K562 (cell line): ENCODE data around the gene NDOR1. TPM values are rescaled to one million over a fixed set of nuclear protein-coding genes. Genes with fewer than 3 reads are reported as not detected.

ENCODE experiments used
- CEBPB ChIP-seq: fragments of 450-650 bp; IDR thresholded peaks from 2 replicates; pipeline ENCODE4 v1.6.1; 2016; ENCODE audit warnings: missing genetic modification characterization, missing compliant biosample characterization
- ETS2 ChIP-seq: IDR thresholded peaks from 2 replicates; pipeline ENCODE4 v1.6.1; 2016; ENCODE audit warnings: borderline replicate concordance, missing genetic modification characterization, mild to moderate bottlenecking, moderate library complexity, missing compliant biosample characterization; ENCODE audit not compliant: poor library complexity, severe bottlenecking
- GATAD2B ChIP-seq: fragments of 450-650 bp; IDR thresholded peaks from 2 replicates; pipeline ENCODE4 v1.6.1; 2017; ENCODE audit warnings: mild to moderate bottlenecking, borderline replicate concordance
- HMBOX1 ChIP-seq: sonication (generic); IDR thresholded peaks from 2 replicates; pipeline ENCODE4 v1.6.1; 2016
- POLR2A ChIP-seq: fragments of 450-650 bp; conservative IDR thresholded peaks from 2 replicates; pipeline ENCODE4 v1.6.1; 2016
- PTBP1 ChIP-seq: fragments of 200-400 bp; formaldehyde crosslinking; IDR thresholded peaks from 2 replicates; pipeline ENCODE4 v1.6.1; 2017; ENCODE audit warnings: low read depth, low read length
- PURB ChIP-seq: sonication (generic); formaldehyde crosslinking; IDR thresholded peaks from 2 replicates; pipeline ENCODE4 v1.9.0; 2021; ENCODE audit warnings: low read depth, mild to moderate bottlenecking, missing genetic modification reagents
- RCOR1 ChIP-seq, 2 experiments: IDR thresholded peaks; 2 replicates each; pipeline ENCODE4 v1.6.1; 2012; ENCODE audit warnings: low read depth in 2 of 2, low read length in 2 of 2, borderline replicate concordance in 1 of 2, improper control_type of control experiment in 1 of 2
- SIRT6 ChIP-seq: IDR thresholded peaks from one replicate; pipeline ENCODE4 v1.6.1; 2012; ENCODE audit warnings: low read depth, mild to moderate bottlenecking, control low read depth, inconsistent platforms, low read length, moderate library complexity
- SNRNP70 ChIP-seq: fragments of 200-400 bp; formaldehyde crosslinking; optimal IDR thresholded peaks from 2 replicates; pipeline ENCODE3; 2017; ENCODE audit warnings: low read depth, low read length
- XRCC4 ChIP-seq: IDR thresholded peaks from one replicate; pipeline ENCODE4 v1.6.1; 2011; ENCODE audit not compliant: insufficient read depth, insufficient read length; ENCODE audit errors: extremely low read depth
- ZFP1 ChIP-seq: fragments of 450-650 bp; formaldehyde crosslinking; IDR thresholded peaks from 2 replicates; pipeline ENCODE4 v1.4.0; 2020; ENCODE audit warnings: mild to moderate bottlenecking, mixed read lengths
- ZNF124 ChIP-seq: sonication (generic); formaldehyde crosslinking; IDR thresholded peaks from 2 replicates; pipeline ENCODE4 v1.8.1; 2022; ENCODE audit warnings: missing genetic modification reagents
- polyA plus RNA-seq, 8 experiments: library from polyadenylated mRNA; depleted of rRNA in 4 of 8; stranded (reverse) in 5 of 8; unstranded in 3 of 8; fragments of >200 nt; fragmentation: Nextera tagmentation in 2 of 8; fragmentation: Illumina TruSeq in 1 of 8; extraction: Ambion mirVana in 2 of 8; extraction: Trizol in 1 of 8; gene quantifications; 2 replicates each; pipeline versions ENCODE4 v1.2.1 to v1.2.3, GENCODE V29; 2011 to 2014; ENCODE audit warnings: inconsistent platforms in 1 of 8, missing spikeins in 1 of 8
- total RNA-seq, 7 experiments: library from RNA; depleted of rRNA in 6 of 7; stranded (reverse); fragments of >200 nt in 6 of 7; fragmentation: Illumina TruSeq in 2 of 7; extraction: Trizol in 2 of 7; gene quantifications; 2 replicates each; pipeline versions ENCODE4 v1.2.1 to v1.2.3, GENCODE V29; 2011 to 2021; ENCODE audit warnings: low replicate concordance in 1 of 7
- TF ChIP-seq, protein P1 (sequence below), 2 experiments: fragments of 450-650 bp in 1 of 2; sonication (generic) in 1 of 2; formaldehyde crosslinking in 1 of 2; IDR thresholded peaks; 2 replicates each; pipeline versions ENCODE4 v1.7.1 to v1.9.0; 2016 to 2022; ENCODE audit warnings: inconsistent platforms in 1 of 2, mild to moderate bottlenecking in 1 of 2, missing genetic modification reagents in 1 of 2
- TF ChIP-seq, protein P2 (sequence below): sonication (generic); formaldehyde crosslinking; IDR thresholded peaks from 2 replicates; pipeline ENCODE4 v1.8.0; 2022; ENCODE audit warnings: mild to moderate bottlenecking, missing genetic modification reagents

The NDOR1 gene
- total and polyA plus RNA-seq, 9 of the 15 experiments (the other 6 are each of a cell fraction or from before 2014, with no cell fraction given): 0.06 to 36.9 (median 6.9) TPM

GRCh38 chr9:137223078-137223970 is 17.8 kb downstream of the NDOR1 start (continued):
- TF ChIP-seq PURB (no peak), GATAD2B (no peak), SIRT6 (no peak), HMBOX1 (no peak), RCOR1 (IDR thresholded peaks at IDR 0.05; ENCODE audit: borderline replicate concordance in 1 of 2, low read depth in 2 of 2, low read length in 2 of 2) (peak in 1 of 2 experiments; percentile 3; a peak in 1 of 4 replicates), CEBPB (tag) (no peak), XRCC4 (no peak), ZNF124 (CRISPR knock-in tag) (no peak), SNRNP70 (no peak), ETS2 (tag) (no peak), POLR2A (peak; percentile 89), ZFP1 (no peak), PTBP1 (no peak)
- TF ChIP-seq, protein P1, sequence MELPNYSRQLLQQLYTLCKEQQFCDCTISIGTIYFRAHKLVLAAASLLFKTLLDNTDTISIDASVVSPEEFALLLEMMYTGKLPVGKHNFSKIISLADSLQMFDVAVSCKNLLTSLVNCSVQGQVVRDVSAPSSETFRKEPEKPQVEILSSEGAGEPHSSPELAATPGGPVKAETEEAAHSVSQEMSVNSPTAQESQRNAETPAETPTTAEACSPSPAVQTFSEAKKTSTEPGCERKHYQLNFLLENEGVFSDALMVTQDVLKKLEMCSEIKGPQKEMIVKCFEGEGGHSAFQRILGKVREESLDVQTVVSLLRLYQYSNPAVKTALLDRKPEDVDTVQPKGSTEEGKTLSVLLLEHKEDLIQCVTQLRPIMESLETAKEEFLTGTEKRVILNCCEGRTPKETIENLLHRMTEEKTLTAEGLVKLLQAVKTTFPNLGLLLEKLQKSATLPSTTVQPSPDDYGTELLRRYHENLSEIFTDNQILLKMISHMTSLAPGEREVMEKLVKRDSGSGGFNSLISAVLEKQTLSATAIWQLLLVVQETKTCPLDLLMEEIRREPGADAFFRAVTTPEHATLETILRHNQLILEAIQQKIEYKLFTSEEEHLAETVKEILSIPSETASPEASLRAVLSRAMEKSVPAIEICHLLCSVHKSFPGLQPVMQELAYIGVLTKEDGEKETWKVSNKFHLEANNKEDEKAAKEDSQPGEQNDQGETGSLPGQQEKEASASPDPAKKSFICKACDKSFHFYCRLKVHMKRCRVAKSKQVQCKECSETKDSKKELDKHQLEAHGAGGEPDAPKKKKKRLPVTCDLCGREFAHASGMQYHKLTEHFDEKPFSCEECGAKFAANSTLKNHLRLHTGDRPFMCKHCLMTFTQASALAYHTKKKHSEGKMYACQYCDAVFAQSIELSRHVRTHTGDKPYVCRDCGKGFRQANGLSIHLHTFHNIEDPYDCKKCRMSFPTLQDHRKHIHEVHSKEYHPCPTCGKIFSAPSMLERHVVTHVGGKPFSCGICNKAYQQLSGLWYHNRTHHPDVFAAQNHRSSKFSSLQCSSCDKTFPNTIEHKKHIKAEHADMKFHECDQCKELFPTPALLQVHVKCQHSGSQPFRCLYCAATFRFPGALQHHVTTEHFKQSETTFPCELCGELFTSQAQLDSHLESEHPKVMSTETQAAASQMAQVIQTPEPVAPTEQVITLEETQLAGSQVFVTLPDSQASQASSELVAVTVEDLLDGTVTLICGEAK (IDR thresholded peaks at IDR 0.05): peak; percentile 96
- TF ChIP-seq, protein P1 (CRISPR knock-in tag; IDR thresholded peaks at IDR 0.05): no peak
- TF ChIP-seq, protein P2, sequence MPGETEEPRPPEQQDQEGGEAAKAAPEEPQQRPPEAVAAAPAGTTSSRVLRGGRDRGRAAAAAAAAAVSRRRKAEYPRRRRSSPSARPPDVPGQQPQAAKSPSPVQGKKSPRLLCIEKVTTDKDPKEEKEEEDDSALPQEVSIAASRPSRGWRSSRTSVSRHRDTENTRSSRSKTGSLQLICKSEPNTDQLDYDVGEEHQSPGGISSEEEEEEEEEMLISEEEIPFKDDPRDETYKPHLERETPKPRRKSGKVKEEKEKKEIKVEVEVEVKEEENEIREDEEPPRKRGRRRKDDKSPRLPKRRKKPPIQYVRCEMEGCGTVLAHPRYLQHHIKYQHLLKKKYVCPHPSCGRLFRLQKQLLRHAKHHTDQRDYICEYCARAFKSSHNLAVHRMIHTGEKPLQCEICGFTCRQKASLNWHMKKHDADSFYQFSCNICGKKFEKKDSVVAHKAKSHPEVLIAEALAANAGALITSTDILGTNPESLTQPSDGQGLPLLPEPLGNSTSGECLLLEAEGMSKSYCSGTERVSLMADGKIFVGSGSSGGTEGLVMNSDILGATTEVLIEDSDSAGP (CRISPR knock-in tag): no peak
